ENCODE measurements around the gene UCN. TPM values are rescaled to one million over a fixed set of nuclear protein-coding genes. Genes with fewer than 3 reads are reported as not detected.

UCN gene
- total and polyA plus RNA-seq, 12 donors = 0.51 to 4.1 (median 1.5) TPM; not detected in 1

- H3K36me3 ChIP-seq = peaks cover 0 to 27% (median 6%) of the 10 kb centered on the region in 9 donors
- no peak for TF ChIP-seq CTCF (IDR thresholded peaks at IDR 0.05)
- WGBS, 2 donors = 89 to 95% methylated on average over 2 of the region's 2 CpGs
- no peaks in the 10 kb centered on the region for H3K27me3 ChIP-seq
- no peak overlapping the region for H3K4me3 ChIP-seq
- intact Hi-C loops (cut with DNase I) = no loop called here
- H3K9me3 ChIP-seq = no peaks in the 10 kb centered on the region
- H3K4me1 ChIP-seq = peaks cover 0 to 6% (median 0%) of the 10 kb centered on the region in 9 donors
- DNase-seq = no peak
- ATAC-seq = peak in 1 of 8 donors; percentile 51
- H3K27ac ChIP-seq = no peak overlapping the region
Observed at GRCh38 chr2:27347641-27348040, 39.4 kb upstream of the UCN start.

GRCh38 chr2:27336173-27336572 is 27.9 kb upstream of the UCN start:
- Histone ChIP-seq H3K27me3 (no peaks in the 10 kb centered on the region), H3K4me3 (no peak overlapping the region), H3K9me3 (no peaks in the 10 kb centered on the region), H3K36me3 (peaks cover 0 to 100% (median 70%) of the 10 kb centered on the region in 9 donors), H3K27ac (no peak overlapping the region), H3K4me1 (no peaks in the 10 kb centered on the region)
- no peak for ATAC-seq
- intact Hi-C loops (cut with DNase I) = no loop called here
- 96 to 98% methylated on average over 7 of the region's 7 CpGs for WGBS, 2 donors
- DNase-seq = no peak
- TF ChIP-seq CTCF (IDR thresholded peaks at IDR 0.05) = no peak

GRCh38 chr2:27335311-27335710 is 27.1 kb upstream of the UCN start:
- Histone ChIP-seq H3K9me3 (no peaks in the 10 kb centered on the region), H3K4me3 (no peak overlapping the region), H3K27ac (no peak overlapping the region), H3K36me3 (peaks cover 0 to 100% (median 71%) of the 10 kb centered on the region in 9 donors), H3K27me3 (no peaks in the 10 kb centered on the region), H3K4me1 (no peaks in the 10 kb centered on the region)
- peak in 1 of 8 donors; percentile 13 for ATAC-seq
- DNase-seq = no peak
- intact Hi-C loops (cut with DNase I) = no loop called here
- 89 to 94% methylated on average over 3 of the region's 3 CpGs for WGBS, 2 donors
- no peak for TF ChIP-seq CTCF (IDR thresholded peaks at IDR 0.05)

GRCh38 chr2:27324720-27325119 is 16.5 kb upstream of the UCN start:
- intact Hi-C loops (cut with DNase I) = loop anchor here in 3 of 10 donors (5.0 kb wide), 2 partner anchors 33 to 48 kb away; partner anchors contain the start of genes EIF2B4 (in 2 of the 3), SNX17 (in 2 of the 3) and GTF3C2 (in 1 of the 3)
- Histone ChIP-seq H3K4me1 (peaks cover 6 to 39% (median 30%) of the 10 kb centered on the region in 9 donors), H3K36me3 (peaks cover 0 to 48% (median 36%) of the 10 kb centered on the region in 9 donors), H3K27me3 (no peaks in the 10 kb centered on the region), H3K9me3 (no peaks in the 10 kb centered on the region), H3K4me3 (no peak overlapping the region), H3K27ac (peak overlapping the region in 6 of 10 donors; percentile 90 to 98 (median 97))
- ATAC-seq (no peak), DNase-seq (no peak)
- WGBS, 2 donors = 92 to 94% methylated on average over 5 of the region's 5 CpGs
- no peak for TF ChIP-seq CTCF (IDR thresholded peaks at IDR 0.05)

Data from heart right ventricle (tissue), 16 donors.